Measurements from ENCODE around the gene MTMR3. TPM values are rescaled to one million over a fixed set of nuclear protein-coding genes. Genes with fewer than 3 reads are reported as not detected.

The MTMR3 gene
- total and polyA plus RNA-seq, 11 donors, result 9.6 to 44.8 (median 34.6) TPM

DNA sequence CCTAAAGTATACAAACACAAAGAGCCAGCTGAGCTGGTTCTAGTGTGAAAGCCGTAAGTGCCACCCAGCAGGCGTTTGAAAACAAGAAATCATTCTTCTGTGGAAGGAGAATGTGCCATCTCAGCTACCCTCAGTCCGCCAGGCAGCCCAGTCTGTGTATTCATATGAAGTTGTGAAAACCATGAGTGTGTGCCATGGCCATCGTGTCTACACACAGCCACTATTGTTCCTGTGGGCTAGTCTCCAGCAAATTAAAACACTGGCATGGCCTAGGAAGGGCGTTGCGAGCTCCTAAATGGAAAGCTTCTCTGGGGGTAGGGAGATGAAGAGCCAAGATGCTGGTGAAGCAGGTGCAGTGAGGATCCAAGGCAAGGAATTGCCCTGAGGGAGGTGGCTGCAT lies 145.8 kb downstream of the MTMR3 start:
- H3K36me3 ChIP-seq, result peaks cover 0 to 65% (median 53%) of the 10 kb centered on the region in 9 donors
- H3K27me3 ChIP-seq, result no peaks in the 10 kb centered on the region
- DNase-seq (no peak), ATAC-seq (no peak)
- intact Hi-C loops (cut with DNase I), result no loop called here
- no peak for TF ChIP-seq POLR2A (IDR thresholded peaks at IDR 0.05)
- no peak for TF ChIP-seq CTCF (IDR thresholded peaks at IDR 0.05)
- 89 to 96% (median 93%) methylated on average over 6 of the region's 6 CpGs for WGBS, 4 donors
- peak overlapping the region in 1 of 12 donors; percentile 42 for H3K27ac ChIP-seq
- no peaks in the 10 kb centered on the region for H3K9me3 ChIP-seq
- H3K4me1 ChIP-seq, result peaks cover 0 to 29% (median 12%) of the 10 kb centered on the region in 12 donors
- no peak overlapping the region for H3K4me3 ChIP-seq

- no peaks in the 10 kb centered on the region for H3K9me3 ChIP-seq
- H3K27ac ChIP-seq, result no peak overlapping the region
- no peak for TF ChIP-seq CTCF (IDR thresholded peaks at IDR 0.05)
- H3K4me3 ChIP-seq, result no peak overlapping the region
- intact Hi-C loops (cut with DNase I), result no loop called here
- H3K36me3 ChIP-seq, result peaks cover 0 to 57% (median 45%) of the 10 kb centered on the region in 9 donors
- ATAC-seq (no peak), DNase-seq (no peak)
- no peaks in the 10 kb centered on the region for H3K27me3 ChIP-seq
- peaks cover 0 to 29% (median 12%) of the 10 kb centered on the region in 12 donors for H3K4me1 ChIP-seq
These were observed 146.5 kb downstream of the MTMR3 start for GRCh38 chr22:30029512-30029911.

- no peak for DNase-seq
- intact Hi-C loops (cut with DNase I), result loop anchor here in 1 of 10 donors (2.0 kb wide), 1 partner anchor 54 kb away; no protein-coding TSS in a partner anchor
- Histone ChIP-seq H3K4me1 (peaks cover 0 to 22% (median 12%) of the 10 kb centered on the region in 12 donors), H3K27ac (no peak overlapping the region), H3K9me3 (no peaks in the 10 kb centered on the region), H3K36me3 (peaks cover 0 to 49% (median 37%) of the 10 kb centered on the region in 9 donors), H3K4me3 (no peak overlapping the region), H3K27me3 (no peaks in the 10 kb centered on the region)
- no peak for ATAC-seq
- TF ChIP-seq CTCF (IDR thresholded peaks at IDR 0.05) (no peak), POLR2A (IDR thresholded peaks at IDR 0.05) (no peak)
- 87 to 94% (median 93%) methylated on average over 5 of the region's 5 CpGs for WGBS, 4 donors
These were observed 147.4 kb downstream of the MTMR3 start for GRCh38 chr22:30030329-30030728.

DNA sequence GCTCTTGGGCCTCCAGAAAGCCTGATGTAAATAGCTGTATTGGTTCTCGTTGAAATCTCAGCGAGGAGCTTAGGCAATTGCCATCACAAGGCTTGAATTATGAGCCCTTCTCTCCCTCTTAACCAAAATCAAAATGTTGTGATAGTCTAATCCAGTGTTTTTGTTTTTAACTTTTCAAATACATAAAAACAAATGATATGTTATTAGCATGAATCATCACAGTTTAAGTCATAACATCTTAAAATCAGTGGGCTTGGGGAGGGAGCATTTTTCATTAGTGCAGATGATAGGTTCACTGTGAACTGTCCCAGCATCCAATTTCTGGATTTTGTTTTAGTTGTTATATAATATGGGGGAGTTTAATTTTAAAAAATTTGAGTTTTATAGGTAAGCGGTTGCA lies 148.4 kb downstream of the MTMR3 start:
- H3K4me3 ChIP-seq, result no peak overlapping the region
- no peak overlapping the region for H3K27ac ChIP-seq
- H3K4me1 ChIP-seq, result peaks cover 0 to 22% (median 12%) of the 10 kb centered on the region in 12 donors
- H3K27me3 ChIP-seq, result no peaks in the 10 kb centered on the region
- H3K36me3 ChIP-seq, result peaks cover 0 to 39% (median 27%) of the 10 kb centered on the region in 9 donors
- intact Hi-C loops (cut with DNase I), result loop anchor here in 1 of 10 donors (2.0 kb wide), 1 partner anchor 53 kb away; no protein-coding TSS in a partner anchor
- DNase-seq, result no peak
- ATAC-seq, result no peak
- no peaks in the 10 kb centered on the region for H3K9me3 ChIP-seq
- 96 to 99% (median 97%) methylated on average over 3 of the region's 3 CpGs for WGBS, 4 donors
- no peak for TF ChIP-seq POLR2A (IDR thresholded peaks at IDR 0.05)
- no peak for TF ChIP-seq CTCF (IDR thresholded peaks at IDR 0.05)
